Smooth muscle cell (in vitro differentiated cells): ENCODE measurements around the gene PHF21A. TPM values are rescaled to one million over a fixed set of nuclear protein-coding genes. Genes with fewer than 3 reads are reported as not detected.

Experiments
- DNase-seq: peaks from one replicate; lab custom pipeline; 2025; ENCODE audit not compliant: unreplicated experiment; lab: John Stamatoyannopoulos, UW
- H2AFZ ChIP-seq: fragments of 200-600 bp; sonication (generic); 2 replicates; pipeline ENCODE4 v1.6.0; 2016; ENCODE audit warnings: antibody characterized with exemption, low read depth, mild to moderate bottlenecking
- H3F3A ChIP-seq: fragments of 200-600 bp; sonication (generic); 2 replicates; pipeline ENCODE4 v1.6.0; 2017; ENCODE audit warnings: antibody characterized with exemption, low read depth
- H3K27ac ChIP-seq: fragments of 200-600 bp; sonication (generic); 2 replicates; pipeline ENCODE4 v1.5.1; 2016; ENCODE audit warnings: low read depth, mild to moderate bottlenecking
- H3K27me3 ChIP-seq: fragments of 200-600 bp; sonication (generic); 2 replicates; pipeline ENCODE4 v1.6.1; 2016; ENCODE audit warnings: low read depth, mild to moderate bottlenecking
- H3K36me3 ChIP-seq: fragments of 200-600 bp; sonication (generic); 2 replicates; pipeline ENCODE4 v1.5.1; 2016; ENCODE audit warnings: low read depth
- H3K4me1 ChIP-seq: fragments of 200-600 bp; sonication (generic); 2 replicates; pipeline ENCODE4 v1.5.1; 2016; ENCODE audit warnings: low read depth
- H3K4me2 ChIP-seq: fragments of 200-600 bp; sonication (generic); 2 replicates; pipeline ENCODE4 v1.6.0; 2016; ENCODE audit warnings: mild to moderate bottlenecking
- H3K4me3 ChIP-seq: fragments of 200-600 bp; sonication (generic); 2 replicates; pipeline ENCODE4 v1.5.1; 2016; ENCODE audit warnings: mild to moderate bottlenecking
- H3K79me2 ChIP-seq: fragments of 200-600 bp; sonication (generic); 2 replicates; pipeline ENCODE4 v1.6.0; 2016; ENCODE audit warnings: low read depth, mild to moderate bottlenecking
- H3K9ac ChIP-seq: fragments of 200-600 bp; sonication (generic); 2 replicates; pipeline ENCODE4 v1.6.0; 2016; ENCODE audit warnings: low read depth
- H3K9me3 ChIP-seq: fragments of 200-600 bp; sonication (generic); replicated peaks from 2 replicates; pipeline ENCODE4 v1.5.1; 2016; ENCODE audit warnings: low read depth
- H4K20me1 ChIP-seq: fragments of 200-600 bp; sonication (generic); 2 replicates; pipeline ENCODE4 v1.6.0; 2016; ENCODE audit warnings: low read depth
- WGBS: methylation state at CpG from one replicate; pipeline ENCODE4 v1.1.7; 2016; ENCODE audit warnings: low lambda C conversion rate; 5-methylcytosine and 5-hydroxymethylcytosine counted together
- polyA plus RNA-seq: library from polyadenylated mRNA; unstranded; fragments of >200 nt; fragmentation: Nextera tagmentation; extraction: Ambion mirVana; gene quantifications from 2 replicates; pipeline ENCODE4 v1.2.1, GENCODE V29; 2016
- total RNA-seq: library from RNA; depleted of rRNA; stranded (reverse); fragments of >200 nt; gene quantifications from 2 replicates; pipeline ENCODE4 v1.2.3, GENCODE V29; 2014
- TF ChIP-seq, protein P1 (sequence below): fragments of 200-600 bp; sonication (generic); IDR thresholded peaks from 2 replicates; pipeline ENCODE4 v1.5.1; 2017; ENCODE audit warnings: borderline replicate concordance, mild to moderate bottlenecking, antibody characterized with exemption; ENCODE audit not compliant: insufficient read depth, poor library complexity, severe bottlenecking

The PHF21A gene
- total and polyA plus RNA-seq, 2 experiments from 2014 or later, result 26.1 to 28.7 TPM

DNA sequence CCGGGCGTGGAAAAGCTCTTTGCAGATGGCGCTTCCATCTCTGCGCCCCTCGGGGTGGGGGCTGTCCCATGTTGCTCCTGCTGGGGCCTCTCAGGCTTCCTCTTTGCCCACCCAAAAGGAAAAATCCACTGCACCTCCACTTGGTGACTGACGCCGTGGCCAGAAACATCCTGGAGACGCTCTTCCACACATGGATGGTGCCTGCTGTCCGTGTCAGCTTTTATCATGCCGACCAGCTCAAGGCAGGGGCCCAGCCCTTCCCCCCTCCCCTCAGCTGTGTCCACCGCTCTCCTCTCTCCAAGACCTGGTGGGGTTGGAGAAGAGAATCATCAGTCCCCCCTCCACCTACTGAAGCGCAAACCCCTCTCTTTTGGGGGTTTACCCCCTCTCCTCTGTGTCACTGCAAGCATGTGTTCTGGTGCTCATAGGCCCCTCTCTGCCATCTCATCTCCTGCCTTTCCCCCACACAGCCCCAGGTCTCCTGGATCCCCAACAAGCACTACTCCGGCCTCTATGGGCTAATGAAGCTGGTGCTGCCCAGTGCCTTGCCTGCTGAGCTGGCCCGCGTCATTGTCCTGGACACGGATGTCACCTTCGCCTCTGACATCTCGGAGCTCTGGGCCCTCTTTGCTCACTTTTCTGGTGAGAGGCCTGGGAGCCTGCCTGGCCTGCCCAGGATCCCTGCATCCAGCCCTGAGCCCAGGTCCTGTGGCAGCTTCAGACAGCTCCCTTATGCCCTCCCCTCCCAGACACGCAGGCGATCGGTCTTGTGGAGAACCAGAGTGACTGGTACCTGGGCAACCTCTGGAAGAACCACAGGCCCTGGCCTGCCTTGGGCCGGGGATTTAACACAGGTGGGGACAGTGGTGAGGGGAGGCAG, 197.0 kb downstream of the PHF21A start:
- Histone ChIP-seq H3K4me1 (peaks cover 21% of the 10 kb centered on the region), H3F3A (no peaks in the 10 kb centered on the region), H2AFZ (no peak overlapping the region), H4K20me1 (no peaks in the 10 kb centered on the region), H3K4me3 (no peak overlapping the region), H3K27me3 (peaks cover 47% of the 10 kb centered on the region), H3K9ac (no peak overlapping the region), H3K79me2 (no peaks in the 10 kb centered on the region), H3K9me3 (no peaks in the 10 kb centered on the region), H3K27ac (no peak overlapping the region), H3K4me2 (no peak overlapping the region), H3K36me3 (no peaks in the 10 kb centered on the region)
- 87% methylated on average over 22 of the region's 22 CpGs for WGBS
- DNase-seq, result no peak
- TF ChIP-seq, protein P1, sequence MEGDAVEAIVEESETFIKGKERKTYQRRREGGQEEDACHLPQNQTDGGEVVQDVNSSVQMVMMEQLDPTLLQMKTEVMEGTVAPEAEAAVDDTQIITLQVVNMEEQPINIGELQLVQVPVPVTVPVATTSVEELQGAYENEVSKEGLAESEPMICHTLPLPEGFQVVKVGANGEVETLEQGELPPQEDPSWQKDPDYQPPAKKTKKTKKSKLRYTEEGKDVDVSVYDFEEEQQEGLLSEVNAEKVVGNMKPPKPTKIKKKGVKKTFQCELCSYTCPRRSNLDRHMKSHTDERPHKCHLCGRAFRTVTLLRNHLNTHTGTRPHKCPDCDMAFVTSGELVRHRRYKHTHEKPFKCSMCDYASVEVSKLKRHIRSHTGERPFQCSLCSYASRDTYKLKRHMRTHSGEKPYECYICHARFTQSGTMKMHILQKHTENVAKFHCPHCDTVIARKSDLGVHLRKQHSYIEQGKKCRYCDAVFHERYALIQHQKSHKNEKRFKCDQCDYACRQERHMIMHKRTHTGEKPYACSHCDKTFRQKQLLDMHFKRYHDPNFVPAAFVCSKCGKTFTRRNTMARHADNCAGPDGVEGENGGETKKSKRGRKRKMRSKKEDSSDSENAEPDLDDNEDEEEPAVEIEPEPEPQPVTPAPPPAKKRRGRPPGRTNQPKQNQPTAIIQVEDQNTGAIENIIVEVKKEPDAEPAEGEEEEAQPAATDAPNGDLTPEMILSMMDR, result no peak

DNA sequence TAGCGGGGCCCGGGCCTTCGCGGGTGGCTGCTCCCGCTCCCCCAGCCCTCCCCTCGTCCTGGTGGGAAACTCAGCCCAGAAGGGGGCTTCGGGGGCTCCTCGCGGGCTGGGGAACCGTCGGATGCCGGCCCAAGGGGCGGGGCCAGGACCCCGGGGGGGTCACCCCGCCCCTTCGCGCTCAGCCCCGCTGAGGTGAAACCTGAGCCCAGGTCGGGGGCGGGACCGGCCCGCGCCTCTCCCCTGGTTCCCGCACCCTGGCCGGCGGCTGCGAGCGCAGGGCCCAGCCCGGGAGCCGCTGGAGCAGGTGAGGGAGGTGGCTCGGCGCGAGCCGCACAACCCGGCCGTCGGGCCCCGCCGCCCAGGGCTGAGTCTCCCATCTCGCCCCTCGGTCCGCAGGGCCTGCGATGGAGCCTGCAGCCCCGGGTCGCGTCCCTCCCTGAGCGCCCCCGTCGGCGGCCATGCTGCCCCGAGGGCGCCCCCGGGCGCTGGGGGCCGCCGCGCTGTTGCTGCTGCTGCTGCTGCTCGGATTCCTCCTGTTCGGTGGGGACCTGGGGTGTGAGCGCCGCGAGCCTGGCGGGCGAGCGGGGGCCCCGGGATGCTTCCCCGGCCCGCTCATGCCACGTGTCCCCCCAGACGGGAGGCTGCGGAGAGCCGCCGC, 198.7 kb downstream of the PHF21A start, which contains the start of gene LARGE2:
Gene LARGE2, plus strand, starts transcription at position 232 of the 658 bp plus-strand sequence. Its CDS starts 227 bp downstream, at position 459.
- no peak within 1 kb of the TSS for H3K27ac ChIP-seq
- no peak within 1 kb of the TSS for H2AFZ ChIP-seq
- no peak for DNase-seq
- no peak within 1 kb of the TSS for H3K9ac ChIP-seq
- TF ChIP-seq, protein P1, result no peak
- H3K4me3 ChIP-seq, result peak within 1 kb of the TSS; percentile 44
- H3K27me3 ChIP-seq, result peaks cover 47% of the 10 kb centered on the region
- no peaks in the 10 kb centered on the region for H3K9me3 ChIP-seq
- peaks cover 26% of the 10 kb centered on the region for H3K4me1 ChIP-seq
- peak within 1 kb of the TSS; percentile 80 for H3K4me2 ChIP-seq
- no peaks in the 10 kb centered on the region for H3F3A ChIP-seq
- H3K79me2 ChIP-seq, result no peaks in the 10 kb centered on the region
- 2% methylated on average over 48 of the region's 73 CpGs for WGBS
- no peaks in the 10 kb centered on the region for H4K20me1 ChIP-seq
- H3K36me3 ChIP-seq, result no peaks in the 10 kb centered on the region

DNA sequence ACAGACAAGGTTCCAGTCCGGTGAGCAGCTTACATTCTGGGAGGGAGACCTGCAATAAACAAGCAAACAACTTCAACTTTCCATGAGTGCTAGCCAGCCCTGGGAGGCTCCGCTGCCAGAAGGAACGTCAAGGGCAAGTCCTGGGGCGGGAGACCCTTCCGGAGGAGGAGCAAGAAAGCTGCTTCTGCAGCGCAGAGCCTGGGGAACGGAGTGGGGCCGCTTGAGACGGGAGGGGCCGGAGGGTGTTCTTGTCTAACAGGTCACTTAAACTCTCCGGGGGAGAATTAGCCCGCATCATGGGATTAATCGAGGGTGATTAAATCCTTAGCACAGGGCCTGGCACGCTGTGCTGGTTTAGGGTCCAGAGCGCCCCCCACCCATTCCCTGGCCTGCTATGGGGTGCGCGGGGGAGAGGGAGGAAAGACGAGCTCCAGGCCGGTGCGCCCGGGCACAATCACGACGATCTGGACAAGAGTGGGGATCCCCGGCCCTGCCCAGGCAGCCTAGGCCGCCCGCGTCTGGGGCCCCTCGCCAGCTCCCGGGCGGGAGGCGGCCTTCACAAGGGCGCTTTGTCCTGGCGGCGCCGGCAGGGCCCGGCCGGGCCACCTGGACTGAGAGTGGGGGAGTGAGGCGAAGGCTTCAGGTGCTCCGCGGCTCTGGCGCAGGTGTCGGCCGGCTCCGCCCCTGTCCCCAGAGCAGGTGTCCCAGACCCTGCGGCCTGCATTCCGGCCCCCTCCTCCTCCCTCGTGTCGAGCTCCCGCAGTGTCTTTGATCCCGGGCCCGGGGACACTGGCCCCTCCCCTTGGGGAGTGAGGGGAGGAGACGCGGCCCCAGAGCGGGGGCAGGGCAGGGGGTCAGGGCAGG, 199.5 kb downstream of the PHF21A start:
- DNase-seq, result no peak
- no peaks in the 10 kb centered on the region for H4K20me1 ChIP-seq
- H3K9ac ChIP-seq, result no peak overlapping the region
- no peaks in the 10 kb centered on the region for H3F3A ChIP-seq
- H3K27me3 ChIP-seq, result peaks cover 47% of the 10 kb centered on the region
- WGBS, result 8% methylated on average over 26 of the region's 54 CpGs
- no peaks in the 10 kb centered on the region for H3K9me3 ChIP-seq
- H3K36me3 ChIP-seq, result no peaks in the 10 kb centered on the region
- H3K79me2 ChIP-seq, result peaks cover 6% of the 10 kb centered on the region
- no peak overlapping the region for H2AFZ ChIP-seq
- H3K4me1 ChIP-seq, result peaks cover 29% of the 10 kb centered on the region
- H3K27ac ChIP-seq, result no peak overlapping the region
- TF ChIP-seq, protein P1, result no peak
- peak overlapping the region; percentile 44 for H3K4me3 ChIP-seq
- H3K4me2 ChIP-seq, result peak overlapping the region; percentile 80
